Activated naive CD4-positive, alpha-beta T cell treated with anti-CD3 and anti-CD28 coated beads, Interleukin-2, amount 50 U/mL, for 24 hours (primary cell): ENCODE measurements around the gene SAMD10.
"Not testable (repeated sequence)": the region's sequence is repeated elsewhere in the genome, so short reads cannot be mapped to it uniquely, and the experiment has no call there.

ENCODE experiments used
- H3K27ac Mint-ChIP-seq: one replicate; pipeline ENCODE4 v1.8.0; 2021; ENCODE audit warnings: mild to moderate bottlenecking, mixed read lengths
- H3K27me3 Mint-ChIP-seq: one replicate; pipeline ENCODE4 v1.8.0; 2021; ENCODE audit warnings: mixed read lengths
- H3K36me3 Mint-ChIP-seq: one replicate; pipeline ENCODE4 v1.8.0; 2021; ENCODE audit warnings: mixed read lengths
- H3K4me1 Mint-ChIP-seq: one replicate; pipeline ENCODE4 v1.8.0; 2021; ENCODE audit warnings: mixed read lengths
- H3K4me3 Mint-ChIP-seq: one replicate; pipeline ENCODE4 v1.8.0; 2021; ENCODE audit warnings: mild to moderate bottlenecking, mixed read lengths
- H3K9me3 Mint-ChIP-seq: one replicate; pipeline ENCODE4 v1.8.0; 2021; ENCODE audit warnings: mixed read lengths

Gene SAMD10

GRCh38 chr20:63979557-63980316 is at the start of gene SAMD10:
Gene SAMD10 (minus strand): TSS chr20:63979642. CDS start chr20:63979467, 175 bp downstream.
- H3K9me3 Mint-ChIP-seq: no peaks in the 10 kb centered on the region
- peak within 1 kb of the TSS; percentile 98 for H3K27ac Mint-ChIP-seq
- H3K4me1 Mint-ChIP-seq: peaks cover 70% of the 10 kb centered on the region
- peaks cover 16% of the 10 kb centered on the region for H3K36me3 Mint-ChIP-seq
- H3K4me3 Mint-ChIP-seq: peak within 1 kb of the TSS; percentile 98
- no peaks in the 10 kb centered on the region for H3K27me3 Mint-ChIP-seq

DNA sequence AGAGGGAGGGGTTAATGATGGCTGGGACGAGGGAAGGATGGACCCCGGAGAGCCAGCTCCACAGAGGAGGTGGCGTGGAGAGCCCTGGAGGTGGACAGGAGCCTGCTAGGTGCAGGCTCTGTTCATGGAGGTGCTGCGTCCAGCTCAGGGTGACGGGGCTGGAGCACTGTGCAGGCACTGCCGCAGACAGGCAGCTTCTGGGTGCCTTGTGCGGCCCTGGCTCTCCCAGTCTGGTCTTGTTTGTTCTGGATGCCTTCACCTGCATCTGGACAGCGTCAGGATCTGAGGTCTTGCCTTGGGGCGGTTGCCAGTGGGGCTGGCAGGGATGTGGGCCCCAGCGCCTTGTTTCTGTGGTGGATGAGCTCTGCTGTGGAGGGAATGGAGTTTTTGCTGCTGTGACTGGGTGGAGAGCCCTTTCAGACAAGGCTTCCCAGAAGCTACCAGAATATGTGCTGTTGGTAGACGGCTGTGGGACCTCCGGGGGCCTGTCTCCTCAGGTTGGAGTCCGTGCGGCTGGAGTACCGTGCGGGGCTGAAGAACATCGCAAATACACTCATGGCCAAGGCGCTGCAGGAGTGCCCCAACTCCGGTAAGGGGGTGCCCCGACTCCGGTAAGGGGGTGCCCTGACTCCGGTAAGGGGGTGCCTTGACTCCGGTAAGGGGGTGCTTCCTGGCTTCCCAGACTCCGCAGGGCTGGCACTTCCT is 48.7 kb upstream of the SAMD10 start:
- Mint-ChIP-seq H3K27me3 (no peaks in the 10 kb centered on the region), H3K4me1 (peaks cover 7% of the 10 kb centered on the region), H3K9me3 (no peaks in the 10 kb centered on the region), H3K27ac (peak overlapping the region; percentile 30), H3K36me3 (peaks cover 12% of the 10 kb centered on the region), H3K4me3 (no peak overlapping the region)

GRCh38 chr20:64025826-64026412 is 46.5 kb upstream of the SAMD10 start:
- Mint-ChIP-seq H3K4me1 (peaks cover 17% of the 10 kb centered on the region), H3K9me3 (no peaks in the 10 kb centered on the region), H3K4me3 (no peak overlapping the region), H3K27me3 (no peaks in the 10 kb centered on the region), H3K36me3 (peaks cover 16% of the 10 kb centered on the region), H3K27ac (no peak overlapping the region)

- Mint-ChIP-seq H3K36me3 (peaks cover 16% of the 10 kb centered on the region), H3K9me3 (no peaks in the 10 kb centered on the region), H3K4me3 (no peak overlapping the region), H3K27me3 (no peaks in the 10 kb centered on the region), H3K4me1 (peaks cover 17% of the 10 kb centered on the region), H3K27ac (no peak overlapping the region)
Observed at GRCh38 chr20:64025101-64025825, 45.8 kb upstream of the SAMD10 start.

GRCh38 chr20:64024141-64024990 is 44.9 kb upstream of the SAMD10 start:
- no peak overlapping the region for H3K4me3 Mint-ChIP-seq
- H3K9me3 Mint-ChIP-seq: no peaks in the 10 kb centered on the region
- no peaks in the 10 kb centered on the region for H3K27me3 Mint-ChIP-seq
- H3K4me1 Mint-ChIP-seq: peaks cover 23% of the 10 kb centered on the region
- H3K27ac Mint-ChIP-seq: no peak overlapping the region
- H3K36me3 Mint-ChIP-seq: peaks cover 21% of the 10 kb centered on the region

GRCh38 chr20:64023361-64024140 is 44.1 kb upstream of the SAMD10 start:
- H3K36me3 Mint-ChIP-seq: peaks cover 27% of the 10 kb centered on the region
- no peaks in the 10 kb centered on the region for H3K9me3 Mint-ChIP-seq
- H3K4me1 Mint-ChIP-seq: peaks cover 23% of the 10 kb centered on the region
- no peak overlapping the region for H3K4me3 Mint-ChIP-seq
- H3K27me3 Mint-ChIP-seq: no peaks in the 10 kb centered on the region
- no peak overlapping the region for H3K27ac Mint-ChIP-seq

- peaks cover 27% of the 10 kb centered on the region for H3K36me3 Mint-ChIP-seq
- H3K27ac Mint-ChIP-seq: peak overlapping the region; percentile 30
- H3K4me3 Mint-ChIP-seq: no peak overlapping the region
- no peaks in the 10 kb centered on the region for H3K9me3 Mint-ChIP-seq
- no peaks in the 10 kb centered on the region for H3K27me3 Mint-ChIP-seq
- peaks cover 26% of the 10 kb centered on the region for H3K4me1 Mint-ChIP-seq
Observed at GRCh38 chr20:64022671-64023360, 43.4 kb upstream of the SAMD10 start.

DNA sequence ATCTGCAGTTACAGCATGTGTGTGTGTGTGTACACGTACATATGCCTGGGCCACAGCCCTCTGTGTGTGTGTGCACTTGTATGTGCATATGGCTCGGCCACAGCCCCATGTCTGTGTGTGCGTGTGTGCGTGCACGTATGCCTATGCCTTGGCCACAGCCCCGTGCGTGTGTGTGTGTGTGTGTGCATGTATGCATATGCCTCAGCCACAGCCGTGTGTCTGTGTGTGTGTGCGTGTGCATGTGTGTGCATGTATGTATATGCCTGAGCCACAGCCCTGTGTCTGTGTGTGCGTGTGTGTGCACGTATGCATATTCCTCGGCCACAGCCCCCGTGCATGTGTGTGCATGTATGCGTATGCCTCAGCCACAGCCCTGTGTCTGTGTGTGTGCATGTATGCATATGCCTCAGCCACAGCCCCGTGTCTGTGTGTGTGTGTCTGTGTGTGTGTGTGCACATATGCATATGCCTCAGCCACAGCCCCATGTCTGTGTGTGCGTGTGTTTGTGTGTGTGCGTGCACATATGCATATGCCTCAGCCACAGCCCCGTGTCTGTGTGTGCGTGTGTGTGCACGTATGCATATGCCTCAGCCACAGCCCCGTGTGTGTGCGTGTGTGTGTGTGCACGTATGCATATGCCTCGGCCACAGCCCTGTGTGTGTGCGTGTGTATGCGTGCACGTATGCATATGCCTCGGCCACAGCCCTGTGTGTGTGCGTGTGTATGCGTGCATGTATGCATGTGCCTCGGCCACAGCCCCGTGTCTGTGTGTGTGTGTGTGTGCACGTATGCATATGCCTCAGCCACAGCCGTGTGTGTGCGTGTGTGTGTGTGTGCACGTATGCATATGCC is 41.9 kb upstream of the SAMD10 start:
- H3K36me3 Mint-ChIP-seq: peaks cover 30% of the 10 kb centered on the region
- no peaks in the 10 kb centered on the region for H3K9me3 Mint-ChIP-seq
- H3K4me3 Mint-ChIP-seq: no peak overlapping the region
- H3K27ac Mint-ChIP-seq: no peak overlapping the region
- H3K27me3 Mint-ChIP-seq: no peaks in the 10 kb centered on the region
- peaks cover 33% of the 10 kb centered on the region for H3K4me1 Mint-ChIP-seq

DNA sequence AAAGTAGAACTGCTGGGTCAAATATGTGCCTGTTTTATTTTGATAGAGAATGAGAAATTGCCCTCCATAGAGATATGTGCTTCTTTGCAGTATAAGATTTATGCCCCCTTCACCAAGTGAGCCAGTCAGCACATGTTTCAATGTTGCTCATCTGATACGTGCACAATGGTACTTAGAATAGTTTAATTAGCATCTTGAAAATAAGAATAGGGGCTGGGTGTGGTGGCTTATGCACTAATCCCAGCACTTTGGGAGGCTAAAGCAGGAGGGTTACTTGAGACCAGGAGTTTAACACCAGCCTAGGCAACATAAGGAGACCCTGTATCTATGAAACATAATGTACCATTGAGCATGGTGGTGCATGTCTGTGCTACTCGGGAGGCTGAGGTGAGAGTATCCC is 36.2 kb upstream of the SAMD10 start:
- H3K4me3 Mint-ChIP-seq: peak overlapping the region; percentile 23
- H3K27me3 Mint-ChIP-seq: no peaks in the 10 kb centered on the region
- H3K9me3 Mint-ChIP-seq: no peaks in the 10 kb centered on the region
- H3K27ac Mint-ChIP-seq: peak overlapping the region; percentile 8
- H3K4me1 Mint-ChIP-seq: peaks cover 54% of the 10 kb centered on the region
- peaks cover 27% of the 10 kb centered on the region for H3K36me3 Mint-ChIP-seq

DNA sequence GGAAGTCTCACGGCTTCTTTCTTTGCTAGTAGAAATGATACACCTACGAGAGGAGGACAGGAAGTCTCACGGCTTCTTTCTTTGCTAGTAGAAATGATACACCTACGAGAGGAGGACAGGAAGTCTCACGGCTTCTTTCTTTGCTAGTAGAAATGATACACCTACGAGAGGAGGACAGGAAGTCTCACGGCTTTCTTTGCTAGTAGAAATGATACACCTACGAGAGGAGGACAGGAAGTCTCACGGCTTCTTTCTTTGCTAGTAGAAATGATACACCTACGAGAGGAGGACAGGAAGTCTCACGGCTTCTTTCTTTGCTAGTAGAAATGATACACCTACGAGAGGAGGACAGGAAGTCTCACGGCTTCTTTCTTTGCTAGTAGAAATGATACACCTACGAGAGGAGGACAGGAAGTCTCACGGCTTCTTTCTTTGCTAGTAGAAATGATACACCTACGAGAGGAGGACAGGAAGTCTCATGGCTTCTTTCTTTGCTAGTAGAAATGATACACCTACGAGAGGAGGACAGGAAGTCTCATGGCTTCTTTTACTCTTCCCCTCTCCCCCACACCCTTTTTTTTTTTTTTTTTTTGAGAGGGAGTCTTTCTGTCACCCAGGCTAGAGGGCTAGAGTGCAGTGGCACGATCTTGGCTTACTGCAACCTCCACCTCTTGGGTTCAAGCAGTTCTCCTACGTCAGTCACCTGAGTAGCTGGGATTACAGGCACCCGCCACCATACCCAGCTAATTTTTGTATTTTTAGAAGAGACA is 33.1 kb upstream of the SAMD10 start:
- peaks cover 68% of the 10 kb centered on the region for H3K4me1 Mint-ChIP-seq
- H3K27me3 Mint-ChIP-seq: not testable (repeated sequence)
- peak overlapping the region; percentile 58 for H3K4me3 Mint-ChIP-seq

GRCh38 chr20:64011366-64011779 is 31.9 kb upstream of the SAMD10 start:
- Mint-ChIP-seq H3K9me3 (no peaks in the 10 kb centered on the region), H3K27ac (peak overlapping the region; percentile 85), H3K36me3 (peaks cover 31% of the 10 kb centered on the region), H3K4me3 (peak overlapping the region; percentile 60), H3K27me3 (no peaks in the 10 kb centered on the region), H3K4me1 (peaks cover 67% of the 10 kb centered on the region)

More for the DNA sequence above, 33.1 kb upstream of the SAMD10 start:
- not testable (repeated sequence) for H3K9me3 Mint-ChIP-seq
- Mint-ChIP-seq H3K36me3 (peaks cover 31% of the 10 kb centered on the region), H3K27ac (peak overlapping the region; percentile 79)

DNA sequence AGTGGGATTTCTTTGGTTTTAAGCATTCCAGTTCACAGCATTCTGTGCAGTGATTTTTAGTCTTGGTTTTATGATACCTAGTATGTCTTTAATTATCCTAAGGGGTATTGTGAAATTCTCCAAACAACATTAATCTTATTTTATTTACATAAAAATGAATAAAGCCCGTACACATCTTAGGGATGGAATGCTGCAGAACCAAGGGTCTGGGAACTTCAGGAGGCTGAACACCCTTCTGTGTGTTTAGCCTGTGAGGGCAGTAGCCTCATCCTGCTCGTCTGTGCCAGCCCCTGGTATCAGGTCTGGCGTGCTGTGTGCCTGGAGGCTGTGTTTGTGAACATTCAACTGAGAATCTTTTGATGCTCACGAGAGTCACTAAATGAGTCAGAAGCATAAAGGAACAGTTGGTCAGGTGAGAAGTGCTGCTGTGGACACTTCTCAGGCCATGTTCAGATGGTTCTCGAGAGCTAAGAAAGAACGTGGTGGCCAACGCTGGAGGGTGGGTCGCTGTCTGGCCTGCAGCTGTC is 31.3 kb upstream of the SAMD10 start:
- Mint-ChIP-seq H3K27ac (peak overlapping the region; percentile 5), H3K4me1 (peaks cover 67% of the 10 kb centered on the region), H3K4me3 (peak overlapping the region; percentile 60), H3K27me3 (no peaks in the 10 kb centered on the region), H3K9me3 (no peaks in the 10 kb centered on the region), H3K36me3 (peaks cover 30% of the 10 kb centered on the region)
